Ureter (tissue), 1 donor: ENCODE measurements around the gene PPP1R12C. TPM values are rescaled to one million over a fixed set of nuclear protein-coding genes. Genes with fewer than 3 reads are reported as not detected.

Experiments used
- DNase-seq: peaks from one replicate; pipeline ENCODE4 v3.0.0-alpha.2; 2020; ENCODE audit warnings: low spot score
- total RNA-seq: library from RNA; stranded (reverse); gene quantifications from one replicate; pipeline ENCODE4 v1.2.4, GENCODE V29; 2023
- donor health status: DM: yes; HTN: yes; CAD: no.

PPP1R12C gene
- total RNA-seq, 1 donor from 2014 or later, result 183 TPM

DNA sequence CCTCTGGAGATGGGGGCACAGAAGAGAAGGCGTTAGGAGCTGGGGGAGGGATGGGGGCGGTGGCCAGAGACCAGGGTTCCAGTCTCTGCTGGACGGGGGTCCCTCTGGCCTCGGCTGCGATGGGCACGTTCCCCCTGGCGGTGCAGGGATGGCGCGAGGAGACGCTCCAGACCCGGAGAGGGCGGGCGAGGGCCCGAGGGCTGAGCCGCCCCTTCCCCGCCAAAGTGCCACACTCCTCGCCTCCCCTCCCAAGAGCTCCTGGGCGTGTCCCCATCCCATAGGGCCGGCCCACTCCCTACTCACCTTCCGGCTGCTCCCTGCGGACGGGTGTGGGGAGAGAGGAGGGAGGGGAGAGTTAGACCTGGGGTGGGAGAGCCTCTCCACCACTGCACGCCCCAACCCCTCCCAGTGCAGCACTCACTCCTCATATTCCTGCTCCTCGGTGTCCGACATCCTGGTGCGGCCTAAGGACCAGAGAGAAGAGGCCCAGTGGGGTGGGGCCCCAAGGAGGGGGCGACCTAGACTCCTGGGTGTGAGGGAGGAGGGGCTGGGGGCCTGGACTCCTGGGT is 29.4 kb upstream of the PPP1R12C start:
- no peak for DNase-seq

DNA sequence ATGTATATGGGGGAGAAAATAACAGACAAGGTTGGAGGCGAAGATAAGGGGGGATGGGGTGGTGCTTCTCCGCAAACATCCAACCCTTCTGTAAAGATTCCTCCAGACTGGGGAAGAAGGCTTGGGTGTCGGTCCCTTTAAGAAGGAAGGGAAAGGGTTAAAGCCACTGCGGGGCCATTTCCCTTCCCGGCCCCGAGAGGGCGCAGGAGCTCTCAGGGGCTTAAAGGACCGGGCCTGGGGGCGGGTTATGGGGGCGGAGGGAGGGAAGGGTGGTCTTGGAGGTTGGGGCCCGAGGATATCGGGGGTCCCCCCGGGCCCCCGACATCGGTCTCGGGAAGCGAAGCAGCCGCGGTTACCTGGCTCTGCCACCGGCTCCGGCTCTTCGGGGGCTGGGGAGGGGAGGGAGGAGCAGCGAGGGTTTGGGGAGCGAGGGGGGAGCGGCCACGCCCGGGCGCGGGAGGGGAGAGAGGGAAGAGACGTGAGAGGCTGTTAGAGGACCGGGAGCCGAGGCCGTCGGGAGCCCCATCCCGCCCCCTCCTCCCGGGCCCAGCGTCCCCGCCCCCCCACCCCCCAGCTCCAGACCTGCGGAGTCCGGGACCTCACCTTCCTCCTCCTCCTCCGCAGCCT is 28.8 kb upstream of the PPP1R12C start:
- no peak for DNase-seq

DNA sequence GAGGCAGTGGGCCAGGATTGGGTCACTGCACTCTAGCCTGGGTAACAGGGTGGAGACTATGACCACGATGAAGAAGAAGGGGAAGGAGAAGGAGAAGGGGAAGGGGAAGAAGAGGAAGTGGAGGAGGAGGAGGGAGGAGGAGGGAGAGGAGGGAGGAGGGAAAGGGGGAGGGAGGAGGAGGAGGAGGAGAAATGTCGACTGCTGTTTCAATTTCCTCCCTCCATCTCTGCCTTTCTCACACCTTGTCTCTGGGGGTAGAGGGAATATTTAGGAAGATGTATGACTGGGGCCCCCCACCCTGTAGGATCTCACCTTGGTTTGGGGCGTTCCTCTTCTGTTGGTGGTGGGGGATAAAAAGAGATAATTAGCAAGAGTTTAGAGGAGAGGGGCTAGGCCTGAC is 27.8 kb upstream of the PPP1R12C start:
- no peak for DNase-seq

DNA sequence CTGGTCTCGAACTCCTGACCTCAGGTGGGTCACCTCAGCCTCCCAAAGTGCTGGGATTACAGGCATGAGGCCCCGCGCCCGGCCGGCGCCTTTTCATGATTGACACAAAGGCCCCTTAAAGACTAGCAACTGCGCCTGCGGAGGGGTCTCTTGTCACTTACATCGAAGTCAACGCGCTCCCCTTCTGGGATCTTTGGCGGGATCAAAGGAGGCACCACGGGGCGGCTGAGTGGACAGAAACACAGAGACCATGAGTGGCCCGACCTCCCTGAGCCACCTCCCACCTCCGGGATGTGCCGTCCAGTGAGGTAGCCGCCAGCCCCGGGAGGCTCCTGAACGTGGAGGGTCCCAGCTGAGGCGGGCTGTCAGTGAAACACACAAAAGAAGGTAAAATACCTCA is 24.3 kb upstream of the PPP1R12C start:
- DNase-seq, result no peak

DNA sequence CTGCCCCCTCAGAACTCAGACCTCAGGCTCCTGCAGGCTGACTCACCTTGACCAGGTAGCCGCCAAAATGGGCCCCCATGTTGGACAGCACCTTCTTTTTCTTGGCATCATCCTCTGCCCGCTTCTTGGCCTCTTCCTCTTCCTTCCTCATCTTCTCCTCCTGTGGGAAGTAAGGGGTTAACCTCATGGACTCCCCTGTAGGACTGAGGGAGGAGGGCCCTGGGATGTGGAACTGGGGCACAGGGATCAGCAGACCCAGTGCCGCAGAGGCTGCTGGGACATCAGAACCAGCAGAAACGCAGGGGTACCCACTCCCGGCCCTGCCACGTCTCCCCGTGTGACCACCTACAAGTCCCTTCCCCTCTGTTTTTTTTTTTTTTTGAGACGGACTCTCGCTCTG is 20.5 kb upstream of the PPP1R12C start:
- DNase-seq, result no peak

DNA sequence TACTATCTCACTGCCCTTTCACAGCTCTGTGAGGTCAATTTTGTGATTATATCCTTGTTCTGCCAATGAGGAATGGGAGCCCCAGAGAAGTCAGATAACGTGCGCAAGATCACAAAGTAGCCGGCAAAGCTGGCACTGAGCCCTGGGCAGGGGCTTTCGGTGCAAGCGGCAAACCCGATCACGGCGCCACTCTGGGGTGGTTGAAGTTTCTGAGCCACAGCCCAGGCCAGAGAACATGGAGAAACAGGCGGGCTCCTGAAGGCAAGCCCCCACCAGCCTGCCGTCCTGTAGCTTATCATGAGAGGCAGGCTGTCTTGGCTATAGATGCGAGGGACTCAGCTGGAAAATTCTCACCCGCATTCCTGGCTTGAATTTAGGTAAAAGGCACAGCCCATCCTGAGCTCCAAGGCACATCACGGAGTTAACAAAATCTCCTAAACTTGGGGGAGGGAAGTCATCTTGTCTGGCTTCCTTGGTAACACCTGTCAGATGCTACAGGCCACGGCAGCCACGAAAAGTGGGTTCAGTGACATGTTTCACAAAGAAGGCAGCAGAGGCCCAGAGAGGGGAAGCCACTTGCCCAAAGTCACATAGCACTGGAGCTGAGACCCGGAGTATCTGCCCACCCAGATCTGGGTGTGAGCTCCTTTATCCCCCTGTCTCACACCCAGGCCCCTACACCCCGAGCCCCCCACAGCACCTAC is 19.1 kb upstream of the PPP1R12C start:
- no peak for DNase-seq

DNA sequence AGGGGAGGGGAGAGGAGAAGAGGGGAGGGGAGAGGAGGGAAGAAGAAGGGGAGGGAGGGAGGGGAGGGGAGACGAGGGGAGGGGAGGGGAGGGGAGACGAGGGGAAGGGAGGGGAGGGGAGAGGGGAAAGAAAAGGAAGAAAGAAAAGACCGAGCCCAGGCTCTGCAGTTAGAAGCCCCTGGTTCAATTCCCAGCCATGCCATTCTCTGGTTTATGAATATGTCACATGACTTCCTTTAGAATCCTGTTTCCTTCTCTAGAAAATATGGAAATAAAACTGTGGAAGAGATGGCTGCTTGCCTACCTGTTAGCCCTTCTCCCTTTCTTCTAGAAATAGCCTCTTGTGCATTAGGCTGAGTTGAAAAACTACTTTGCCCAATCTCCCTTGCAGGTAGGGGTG is 17.3 kb upstream of the PPP1R12C start:
- DNase-seq, result no peak

DNA sequence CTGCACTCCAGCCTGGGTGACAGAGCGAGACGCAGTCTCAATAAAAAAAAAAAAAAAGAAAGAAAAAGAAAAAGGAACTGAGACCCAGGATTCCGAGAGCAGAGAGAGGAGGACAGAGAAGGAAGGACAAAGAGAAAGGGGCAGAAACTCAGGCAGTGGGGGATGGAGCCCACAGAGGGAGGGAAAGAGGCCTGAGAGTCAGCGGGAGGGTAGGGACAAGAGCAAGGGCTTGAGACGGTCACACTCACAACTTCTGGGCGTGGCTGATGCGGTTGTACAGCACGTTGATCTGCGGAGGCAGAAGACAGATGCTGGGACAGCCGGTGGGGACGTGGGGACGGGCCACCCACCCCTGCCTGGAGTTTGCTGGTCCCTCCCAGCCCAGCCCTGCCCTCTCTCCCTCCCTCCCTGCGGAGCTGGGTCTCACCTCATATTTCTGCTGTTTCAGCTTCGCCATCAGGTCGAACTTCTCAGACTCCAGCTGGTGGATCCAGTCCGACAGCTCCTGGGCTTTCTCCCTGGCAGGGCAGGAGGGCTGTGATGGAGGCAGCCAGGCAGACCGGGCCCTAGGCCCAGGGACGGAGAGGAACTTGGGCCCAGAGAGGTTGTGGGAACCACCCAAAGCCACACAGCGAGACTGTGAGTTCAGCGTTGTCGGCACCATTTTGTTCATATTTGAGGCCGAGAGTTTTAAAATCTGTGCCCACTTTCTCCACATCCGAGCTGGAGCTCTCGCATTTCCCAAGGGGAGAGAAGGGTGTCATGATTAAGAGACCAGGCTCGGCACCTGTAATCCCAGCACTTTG is 16.4 kb upstream of the PPP1R12C start:
- no peak for DNase-seq

DNA sequence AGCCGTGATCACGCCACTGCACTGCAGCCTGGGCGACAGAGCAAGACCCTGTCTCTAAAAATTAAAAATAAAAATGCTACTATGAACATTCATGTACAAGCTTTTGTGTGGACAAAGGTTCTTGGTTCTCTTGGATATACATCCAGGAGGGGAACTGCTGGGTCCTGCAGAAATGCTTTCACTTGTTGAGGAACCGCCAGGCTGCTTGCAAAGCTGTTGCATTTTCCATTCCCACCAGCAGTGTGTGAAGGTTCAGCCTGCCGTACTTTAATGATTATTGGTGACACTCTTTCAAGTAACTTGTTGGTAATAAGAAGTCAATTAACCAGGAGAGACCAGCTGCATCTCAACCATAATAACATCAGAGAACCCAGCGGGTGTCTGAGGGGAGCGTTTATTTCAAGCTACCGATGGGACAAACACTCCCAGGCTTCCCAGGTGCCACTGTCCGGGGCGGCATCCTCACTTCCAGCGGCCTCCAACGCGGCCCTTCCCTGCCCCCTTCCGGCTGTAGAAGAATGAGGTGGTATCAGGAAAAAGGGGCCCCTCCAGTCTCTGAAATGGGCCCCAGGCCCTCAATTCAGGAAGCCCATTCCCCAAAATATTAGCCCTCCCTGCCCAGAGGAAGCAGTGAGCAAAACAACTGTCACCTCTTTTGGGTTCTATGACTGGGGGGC is 15.2 kb upstream of the PPP1R12C start:
- no peak for DNase-seq

DNA sequence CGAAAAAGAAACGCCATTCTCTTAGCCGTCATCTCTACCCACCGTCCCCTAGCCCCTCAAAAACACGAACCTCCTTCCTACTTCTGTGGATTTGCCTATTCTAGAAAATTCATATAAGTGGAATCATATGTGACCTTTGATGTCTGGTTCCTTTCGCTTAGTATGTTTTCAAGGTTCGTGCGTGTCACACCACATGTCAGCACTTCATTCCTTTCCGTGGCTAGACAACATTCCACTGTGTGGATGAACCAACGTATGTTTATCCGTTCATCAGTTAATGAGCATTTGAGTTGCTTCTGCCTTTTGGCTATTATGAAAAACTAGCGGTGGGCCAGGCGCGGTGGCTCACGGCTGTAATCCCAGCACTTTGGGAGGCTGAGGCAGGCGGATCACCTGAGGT is 14.0 kb upstream of the PPP1R12C start:
- no peak for DNase-seq

DNA sequence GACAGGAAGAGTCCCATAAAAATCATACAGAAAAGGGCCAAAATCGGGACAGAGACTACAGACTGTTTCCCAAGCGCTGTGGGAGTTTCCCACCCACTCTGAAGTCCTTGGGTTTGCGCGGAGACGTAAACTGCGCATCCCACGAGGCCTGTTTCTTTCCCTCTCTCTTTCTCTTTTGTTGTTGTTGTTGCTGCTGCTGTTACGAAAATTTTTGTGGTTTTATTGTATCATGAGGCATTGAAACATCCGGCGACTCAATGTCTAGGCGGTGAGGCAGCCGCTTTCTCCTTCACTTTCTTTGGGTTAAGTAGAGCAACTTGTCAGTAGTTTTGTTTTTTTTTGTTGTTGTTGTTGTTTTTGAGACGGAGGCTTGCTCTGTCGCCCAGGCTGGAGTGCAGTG is 1.6 kb upstream of the PPP1R12C start:
- no peak for DNase-seq

DNA sequence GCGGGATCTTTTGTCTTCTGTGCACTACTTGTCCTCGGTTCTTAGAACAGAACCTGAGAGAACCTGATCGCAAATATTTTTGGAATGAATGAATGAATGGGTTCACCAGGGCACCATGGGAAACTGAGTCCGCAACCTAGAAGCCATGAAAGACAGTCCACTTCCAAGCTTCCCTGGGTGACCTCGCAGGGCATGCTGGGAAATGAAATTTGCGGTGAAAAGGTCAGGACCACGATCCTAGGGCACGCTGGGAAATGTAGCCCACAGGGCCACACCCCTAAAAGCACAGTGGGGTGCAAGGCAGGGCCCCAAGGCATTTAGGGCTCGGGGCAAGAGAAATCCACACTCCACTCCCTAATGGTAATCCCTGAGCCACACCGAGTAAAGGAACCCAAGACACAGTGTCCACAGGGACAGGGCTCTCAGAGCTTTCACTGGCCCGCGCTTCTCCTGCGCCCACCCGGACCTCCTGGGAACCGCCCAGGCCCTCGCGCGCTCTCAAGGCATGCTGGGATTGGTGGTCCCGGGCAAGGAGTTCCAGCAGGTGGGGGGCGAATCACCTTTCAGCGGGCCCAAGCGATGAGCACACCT is 1.1 kb upstream of the PPP1R12C start:
- no peak for DNase-seq

DNA sequence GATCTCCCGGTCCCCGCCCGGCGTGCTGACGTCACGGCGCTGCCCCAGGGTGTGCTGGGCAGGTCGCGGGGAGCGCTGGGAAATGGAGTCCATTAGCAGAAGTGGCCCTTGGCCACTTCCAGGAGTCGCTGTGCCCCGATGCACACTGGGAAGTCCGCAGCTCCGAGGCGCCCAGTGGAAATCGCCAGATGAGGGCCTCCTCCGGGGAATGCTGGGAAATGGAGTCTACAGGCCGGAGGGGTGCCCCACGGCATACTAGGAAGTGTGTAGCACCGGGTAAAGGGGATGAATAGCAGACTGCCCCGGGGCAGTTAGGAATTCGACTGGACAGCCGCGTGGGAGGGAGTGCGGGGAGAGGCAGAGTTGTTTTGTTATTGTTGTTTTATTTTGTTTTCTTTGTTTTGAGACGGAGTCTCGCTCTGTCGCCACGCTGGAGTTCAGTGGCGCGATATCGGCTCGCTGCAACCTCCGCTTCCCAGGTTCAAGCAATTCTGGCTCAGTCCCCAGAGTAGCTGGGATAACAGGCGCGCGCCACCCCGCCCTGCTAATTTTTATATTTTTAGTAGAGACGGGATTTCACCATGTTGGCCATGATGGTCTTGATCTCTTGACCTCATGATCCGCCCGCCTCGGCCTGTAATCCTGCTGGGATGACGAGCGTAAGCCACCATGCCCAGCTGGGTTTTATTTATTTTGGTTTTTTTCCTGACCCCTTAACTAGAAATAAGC is 390 bp upstream of the PPP1R12C start:
- DNase-seq, result peak; percentile 98

DNA sequence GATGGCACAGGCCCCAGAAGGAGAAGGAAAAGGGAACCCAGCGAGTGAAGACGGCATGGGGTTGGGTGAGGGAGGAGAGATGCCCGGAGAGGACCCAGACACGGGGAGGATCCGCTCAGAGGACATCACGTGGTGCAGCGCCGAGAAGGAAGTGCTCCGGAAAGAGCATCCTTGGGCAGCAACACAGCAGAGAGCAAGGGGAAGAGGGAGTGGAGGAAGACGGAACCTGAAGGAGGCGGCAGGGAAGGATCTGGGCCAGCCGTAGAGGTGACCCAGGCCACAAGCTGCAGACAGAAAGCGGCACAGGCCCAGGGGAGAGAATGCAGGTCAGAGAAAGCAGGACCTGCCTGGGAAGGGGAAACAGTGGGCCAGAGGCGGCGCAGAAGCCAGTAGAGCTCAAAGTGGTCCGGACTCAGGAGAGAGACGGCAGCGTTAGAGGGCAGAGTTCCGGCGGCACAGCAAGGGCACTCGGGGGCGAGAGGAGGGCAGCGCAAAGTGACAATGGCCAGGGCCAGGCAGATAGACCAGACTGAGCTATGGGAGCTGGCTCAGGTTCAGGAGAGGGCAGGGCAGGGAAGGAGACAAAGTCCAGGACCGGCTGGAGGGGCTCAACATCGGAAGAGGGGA is 1.1 kb downstream of the PPP1R12C start:
- DNase-seq, result peak; percentile 81

DNA sequence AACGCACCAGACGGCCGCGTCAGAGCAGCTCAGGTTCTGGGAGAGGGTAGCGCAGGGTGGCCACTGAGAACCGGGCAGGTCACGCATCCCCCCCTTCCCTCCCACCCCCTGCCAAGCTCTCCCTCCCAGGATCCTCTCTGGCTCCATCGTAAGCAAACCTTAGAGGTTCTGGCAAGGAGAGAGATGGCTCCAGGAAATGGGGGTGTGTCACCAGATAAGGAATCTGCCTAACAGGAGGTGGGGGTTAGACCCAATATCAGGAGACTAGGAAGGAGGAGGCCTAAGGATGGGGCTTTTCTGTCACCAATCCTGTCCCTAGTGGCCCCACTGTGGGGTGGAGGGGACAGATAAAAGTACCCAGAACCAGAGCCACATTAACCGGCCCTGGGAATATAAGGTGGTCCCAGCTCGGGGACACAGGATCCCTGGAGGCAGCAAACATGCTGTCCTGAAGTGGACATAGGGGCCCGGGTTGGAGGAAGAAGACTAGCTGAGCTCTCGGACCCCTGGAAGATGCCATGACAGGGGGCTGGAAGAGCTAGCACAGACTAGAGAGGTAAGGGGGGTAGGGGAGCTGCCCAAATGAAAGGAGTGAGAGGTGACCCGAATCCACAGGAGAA is 1.9 kb downstream of the PPP1R12C start:
- DNase-seq, result no peak

DNA sequence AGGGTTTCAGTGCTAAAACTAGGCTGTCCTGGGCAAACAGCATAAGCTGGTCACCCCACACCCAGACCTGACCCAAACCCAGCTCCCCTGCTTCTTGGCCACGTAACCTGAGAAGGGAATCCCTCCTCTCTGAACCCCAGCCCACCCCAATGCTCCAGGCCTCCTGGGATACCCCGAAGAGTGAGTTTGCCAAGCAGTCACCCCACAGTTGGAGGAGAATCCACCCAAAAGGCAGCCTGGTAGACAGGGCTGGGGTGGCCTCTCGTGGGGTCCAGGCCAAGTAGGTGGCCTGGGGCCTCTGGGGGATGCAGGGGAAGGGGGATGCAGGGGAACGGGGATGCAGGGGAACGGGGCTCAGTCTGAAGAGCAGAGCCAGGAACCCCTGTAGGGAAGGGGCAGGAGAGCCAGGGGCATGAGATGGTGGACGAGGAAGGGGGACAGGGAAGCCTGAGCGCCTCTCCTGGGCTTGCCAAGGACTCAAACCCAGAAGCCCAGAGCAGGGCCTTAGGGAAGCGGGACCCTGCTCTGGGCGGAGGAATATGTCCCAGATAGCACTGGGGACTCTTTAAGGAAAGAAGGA is 2.8 kb downstream of the PPP1R12C start:
- no peak for DNase-seq

DNA sequence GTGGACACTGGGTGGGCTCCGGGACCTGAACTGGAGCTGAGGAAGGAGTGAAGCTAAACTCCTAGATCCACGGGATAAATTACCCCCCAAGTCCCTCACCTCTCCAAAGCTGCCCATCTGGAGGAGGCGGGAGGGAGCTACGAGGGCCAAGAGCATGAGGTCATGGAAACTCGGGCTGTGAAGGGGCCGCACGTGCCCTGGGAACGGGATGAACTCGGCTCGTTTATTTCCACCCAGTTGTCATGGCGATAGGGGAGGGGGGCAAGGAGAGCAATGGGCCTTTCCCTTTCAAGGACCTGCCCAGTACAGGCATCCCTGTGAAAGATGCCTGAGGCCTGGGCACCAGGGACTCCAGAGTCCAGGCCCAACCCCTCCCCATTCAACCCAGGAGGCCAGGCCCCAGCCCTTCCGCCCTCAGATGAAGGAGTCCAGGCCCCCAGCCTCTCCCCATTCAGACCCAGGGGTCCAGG is 3.8 kb downstream of the PPP1R12C start:
- DNase-seq, result peak; percentile 94

DNA sequence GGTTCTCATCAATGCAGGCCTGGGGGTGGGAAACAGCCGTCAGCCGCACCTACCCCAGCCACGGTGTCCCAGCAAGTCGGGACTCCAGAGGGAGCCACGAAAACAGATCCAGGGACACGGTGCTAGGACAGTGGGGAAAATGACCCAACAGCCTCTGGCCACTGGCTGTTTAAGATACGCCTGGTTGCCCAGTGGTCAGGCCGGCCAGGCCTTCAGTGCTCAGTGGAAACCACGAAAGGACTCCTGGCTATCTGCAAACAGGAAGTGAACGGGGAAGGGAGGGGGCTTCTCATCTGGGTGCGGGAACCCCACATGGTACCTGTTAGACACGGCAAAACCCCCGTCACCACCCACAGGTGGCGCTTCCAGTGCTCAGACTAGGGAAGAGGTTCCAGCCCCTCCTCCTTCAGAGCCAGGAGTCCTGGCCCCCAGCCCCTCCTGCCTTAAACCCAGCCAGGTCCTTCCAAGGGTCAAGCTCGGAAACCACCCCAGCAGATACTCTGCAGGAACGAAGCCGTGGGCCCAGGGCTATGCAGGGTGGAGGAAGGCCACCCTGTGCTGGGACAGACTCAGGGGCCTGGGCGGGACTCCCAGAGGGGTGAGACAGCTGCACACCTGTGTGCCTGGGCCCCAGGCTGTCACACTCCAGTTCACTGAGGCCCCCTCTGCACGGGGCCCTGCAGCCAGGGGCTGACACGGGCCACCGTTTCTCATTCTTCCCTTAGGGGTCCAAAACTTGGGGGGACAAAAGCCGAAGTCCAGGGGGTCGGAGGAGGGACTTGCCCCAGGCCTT is 4.5 kb downstream of the PPP1R12C start:
- no peak for DNase-seq
